Activated naive CD4-positive, alpha-beta T cell treated with anti-CD3 and anti-CD28 coated beads, Interleukin-2, amount 50 U/mL, for 72 hours (primary cell): ENCODE results near the gene GPR39. TPM values are rescaled to one million over a fixed set of nuclear protein-coding genes. Genes with fewer than 3 reads are reported as not detected.

Source experiments
- ATAC-seq, 2 donors: fragments of 150-1000 bp; cut with Tn5 transposase; 2 replicates each; pipeline ENCODE4 v1.10.0; 2021; ENCODE audit warnings: mild to moderate bottlenecking in 2 of 2, moderate library complexity in 2 of 2
- DNase-seq, 2 donors: peaks; one replicate each; pipeline ENCODE4 v3.0.0; 2021 to 2022; ENCODE audit warnings: low spot score in 2 of 2
- H3K27ac Mint-ChIP-seq, 2 donors: one replicate each; pipeline ENCODE4 v1.8.0; 2022; ENCODE audit warnings: mild to moderate bottlenecking in 2 of 2, mixed read lengths in 2 of 2
- H3K36me3 Mint-ChIP-seq, 2 donors: one replicate each; pipeline ENCODE4 v1.8.0; 2022; ENCODE audit warnings: mixed read lengths in 2 of 2
- H3K9me3 Mint-ChIP-seq, 2 donors: one replicate each; pipeline ENCODE4 v1.8.0; 2022; ENCODE audit warnings: mixed read lengths in 2 of 2
- total RNA-seq, 2 donors: library from RNA; stranded (reverse); gene quantifications; one replicate each; pipeline ENCODE4 v1.2.3, GENCODE V29; 2022

Gene GPR39
- total RNA-seq, 2 donors from 2014 or later: not detected

DNA sequence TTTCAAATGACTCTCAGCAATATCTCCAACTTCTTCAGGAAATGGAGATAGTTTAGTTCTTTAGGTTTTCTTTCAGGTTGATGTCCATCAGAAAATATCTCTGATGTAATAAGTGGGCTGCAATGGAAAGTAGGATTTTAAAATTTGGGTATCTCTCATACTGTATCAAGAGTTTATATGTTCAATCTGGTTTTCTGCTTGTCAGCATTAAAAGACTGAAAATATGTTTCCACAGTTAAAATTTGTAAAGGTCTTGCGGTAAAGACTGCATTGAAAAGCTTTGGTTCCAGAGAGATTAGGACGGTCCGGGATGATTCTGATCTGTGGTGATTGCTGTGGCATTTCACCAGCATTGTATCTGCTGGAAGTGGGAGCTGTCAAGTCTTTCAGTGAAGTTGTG, 170.2 kb downstream of the GPR39 start:
- H3K27ac Mint-ChIP-seq: no peak overlapping the region
- H3K9me3 Mint-ChIP-seq: peaks cover 4% of the 10 kb centered on the region in 2 donors
- no peak for DNase-seq
- ATAC-seq: no peak
- no peaks in the 10 kb centered on the region for H3K36me3 Mint-ChIP-seq

DNA sequence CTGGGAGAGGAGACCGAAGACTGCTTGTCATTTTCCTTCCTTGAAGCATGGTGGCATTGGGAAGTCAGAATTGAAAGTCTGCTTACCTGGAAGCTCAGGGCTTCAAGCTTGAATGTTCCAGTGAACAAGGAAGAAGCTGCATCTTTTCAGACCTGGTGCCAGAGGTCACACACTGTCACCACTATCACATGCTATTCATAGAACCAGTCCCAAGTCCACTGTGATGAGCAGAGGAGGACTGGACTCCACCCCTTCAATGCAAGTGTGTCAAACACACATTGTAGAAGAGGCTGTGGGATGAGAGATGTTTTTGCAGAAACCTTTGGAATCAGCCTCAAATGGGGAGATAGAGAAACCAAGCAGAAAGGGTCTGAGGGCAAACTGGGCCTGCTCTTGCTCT, 172.0 kb downstream of the GPR39 start:
- H3K36me3 Mint-ChIP-seq: no peaks in the 10 kb centered on the region
- ATAC-seq (no peak), DNase-seq (no peak)
- H3K9me3 Mint-ChIP-seq: peaks cover 9 to 11% of the 10 kb centered on the region in 2 donors
- H3K27ac Mint-ChIP-seq: no peak overlapping the region

DNA sequence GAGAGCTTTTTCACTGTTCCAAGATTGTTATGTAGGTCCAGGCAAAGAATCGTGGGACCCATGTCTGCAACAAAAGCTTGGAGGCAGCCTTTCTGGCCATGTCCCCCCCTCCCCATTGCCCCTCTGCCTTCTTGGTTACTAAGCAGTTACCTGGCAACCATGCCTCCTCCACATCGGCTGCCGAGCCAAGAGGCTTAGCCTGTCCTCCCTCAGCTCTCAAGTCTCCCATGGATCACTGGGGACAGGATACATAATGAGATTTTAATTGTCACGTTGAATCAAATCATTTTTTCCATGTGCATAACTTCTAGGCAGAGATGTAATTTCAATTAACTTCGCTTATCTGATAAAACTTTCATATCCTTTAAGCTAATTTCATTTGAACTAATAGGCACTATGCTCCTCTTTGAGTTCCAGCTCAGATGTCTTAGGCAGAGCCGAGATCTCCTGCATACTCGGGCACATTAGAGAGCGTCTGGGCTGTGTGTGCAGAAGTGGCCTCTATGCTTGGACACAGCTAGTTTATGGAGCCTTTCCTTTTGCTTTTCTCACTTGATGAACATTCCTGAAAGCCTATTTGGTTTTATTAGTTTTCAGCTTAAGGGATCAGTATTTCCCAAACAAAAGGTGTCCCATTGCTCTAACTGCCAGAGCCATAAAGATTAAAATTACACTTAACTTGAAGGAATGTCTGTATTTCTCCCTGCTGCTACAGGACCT, 172.7 kb downstream of the GPR39 start:
- peaks cover 9 to 13% of the 10 kb centered on the region in 2 donors for H3K9me3 Mint-ChIP-seq
- H3K36me3 Mint-ChIP-seq: no peaks in the 10 kb centered on the region
- DNase-seq (no peak), ATAC-seq (no peak)
- no peak overlapping the region for H3K27ac Mint-ChIP-seq

DNA sequence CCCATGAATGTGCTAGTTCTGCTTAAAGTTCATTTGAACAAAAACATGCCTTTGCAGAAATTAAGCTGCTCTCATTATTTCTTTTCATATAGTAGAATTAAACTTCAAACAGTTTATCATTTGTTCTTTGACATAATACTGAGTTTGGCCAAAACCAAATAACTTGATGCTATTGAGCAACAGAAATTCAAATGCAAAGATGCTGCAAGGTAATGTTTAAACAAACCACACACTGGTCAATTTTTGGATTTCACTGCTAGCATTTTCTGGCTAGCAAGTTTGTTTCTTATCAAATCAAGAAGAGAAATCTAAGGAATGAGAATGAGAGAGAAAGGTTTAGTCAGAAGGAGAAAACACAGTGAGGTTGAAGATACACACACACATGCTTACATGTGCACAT, 173.4 kb downstream of the GPR39 start:
- Mint-ChIP-seq H3K27ac (no peak overlapping the region), H3K9me3 (peaks cover 9 to 13% of the 10 kb centered on the region in 2 donors), H3K36me3 (no peaks in the 10 kb centered on the region)
- ATAC-seq: no peak
- DNase-seq: no peak

DNA sequence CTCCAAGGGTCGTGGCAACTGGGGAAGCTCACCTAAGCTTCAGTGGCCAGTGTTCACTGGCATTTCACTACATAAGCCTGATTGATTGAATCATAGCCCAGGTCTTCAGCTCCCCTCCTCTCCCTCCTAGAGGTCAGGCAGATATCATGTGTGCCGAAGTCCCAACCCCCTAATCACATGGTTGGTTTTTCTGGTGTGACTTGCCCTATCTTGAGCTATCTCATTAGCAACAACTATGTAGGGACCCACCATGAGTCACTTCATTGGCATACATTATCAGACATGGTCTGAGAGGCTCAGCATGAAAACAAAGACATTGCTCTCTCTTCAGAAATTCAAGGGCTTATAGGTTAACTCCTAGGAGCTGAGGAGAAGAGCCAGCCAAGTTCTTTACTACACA, 176.6 kb downstream of the GPR39 start:
- no peak for ATAC-seq
- no peak for DNase-seq
- Mint-ChIP-seq H3K36me3 (no peaks in the 10 kb centered on the region), H3K27ac (no peak overlapping the region), H3K9me3 (peaks cover 9 to 22% of the 10 kb centered on the region in 2 donors)

DNA sequence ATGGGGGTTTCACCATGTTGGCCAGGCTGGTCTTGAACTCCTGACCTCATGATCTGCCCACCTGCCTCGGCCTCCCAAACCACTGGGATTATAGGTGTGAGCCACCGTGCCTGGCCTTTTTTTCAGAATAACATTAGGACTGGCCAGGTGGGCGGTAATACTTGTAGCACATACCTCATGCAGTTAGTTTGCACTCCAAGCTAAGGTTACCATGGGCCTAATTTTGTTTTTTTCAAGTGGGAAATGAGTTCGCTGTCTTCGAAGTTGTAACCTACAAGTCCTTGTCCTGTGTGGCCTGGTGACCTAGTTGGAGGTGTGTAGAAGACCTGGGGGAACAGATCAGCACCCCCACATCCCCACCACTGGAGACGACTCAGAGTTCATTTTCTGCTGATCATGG, 178.6 kb downstream of the GPR39 start:
- no peak for ATAC-seq
- no peaks in the 10 kb centered on the region for H3K36me3 Mint-ChIP-seq
- no peak overlapping the region for H3K27ac Mint-ChIP-seq
- peaks cover 9 to 26% of the 10 kb centered on the region in 2 donors for H3K9me3 Mint-ChIP-seq
- DNase-seq: no peak

DNA sequence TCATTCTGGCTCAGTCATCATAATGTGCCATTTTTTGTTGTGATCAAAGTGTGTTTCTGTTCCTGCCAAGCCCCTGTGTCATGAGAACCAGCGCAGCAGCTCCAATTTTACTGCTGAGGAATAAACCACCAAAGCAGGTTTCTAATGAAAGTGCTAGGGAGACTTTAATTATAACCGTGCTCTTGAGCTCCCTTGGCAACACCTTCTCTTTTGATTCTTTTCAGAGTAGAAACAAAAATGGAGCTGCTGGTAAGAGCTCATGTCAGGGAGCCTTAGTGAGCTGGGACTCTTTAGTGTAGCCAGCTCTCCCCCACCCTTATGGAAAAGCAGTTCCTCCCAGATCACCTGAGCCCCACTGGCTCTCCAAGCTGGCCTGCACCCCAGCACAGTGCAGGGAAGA, 179.1 kb downstream of the GPR39 start:
- Mint-ChIP-seq H3K9me3 (peaks cover 5 to 26% of the 10 kb centered on the region in 2 donors), H3K36me3 (no peaks in the 10 kb centered on the region), H3K27ac (no peak overlapping the region)
- no peak for ATAC-seq
- DNase-seq: no peak

DNA sequence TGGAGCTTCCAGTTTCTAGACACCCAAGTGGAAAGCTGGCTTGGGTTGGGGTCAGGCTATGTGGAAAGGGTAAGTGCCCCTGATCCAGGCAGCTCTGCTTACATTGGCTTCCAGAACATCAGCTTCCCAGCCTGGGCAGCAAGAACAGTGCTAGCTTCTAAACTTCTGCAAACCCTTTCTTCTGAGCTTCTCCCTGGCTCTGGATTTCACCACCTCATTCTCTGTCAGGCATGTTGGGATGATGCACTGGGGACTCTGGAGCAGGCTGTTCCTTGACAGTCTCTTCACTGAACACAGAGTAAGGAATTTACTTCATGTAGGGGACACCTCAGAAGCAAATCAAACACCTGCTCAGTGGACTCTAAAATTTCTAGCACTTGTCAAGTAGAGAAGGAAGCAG, 180.6 kb downstream of the GPR39 start:
- Mint-ChIP-seq H3K9me3 (peaks cover under 1 to 18% of the 10 kb centered on the region in 2 donors), H3K27ac (no peak overlapping the region), H3K36me3 (no peaks in the 10 kb centered on the region)
- ATAC-seq (no peak), DNase-seq (no peak)

DNA sequence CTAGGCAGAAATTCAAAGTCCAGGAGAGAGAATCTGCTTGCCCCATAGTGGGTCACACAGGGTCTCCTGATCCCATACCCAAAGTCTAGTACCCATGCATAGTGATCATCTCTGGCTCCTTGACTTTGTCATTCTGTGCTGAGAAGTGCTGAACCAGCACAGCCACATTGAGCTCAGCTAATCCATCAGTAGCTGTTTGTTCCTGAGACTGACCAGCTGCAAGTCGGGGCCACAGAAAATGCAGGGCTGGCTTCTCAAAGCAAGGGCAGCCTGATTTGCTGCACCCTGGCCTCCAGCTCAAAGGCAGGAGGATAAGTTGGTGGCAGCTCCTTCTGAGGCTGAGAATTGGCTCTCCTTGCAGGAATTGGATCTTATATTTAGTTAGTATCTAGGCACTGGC, 181.2 kb downstream of the GPR39 start:
- DNase-seq (no peak), ATAC-seq (no peak)
- Mint-ChIP-seq H3K9me3 (peaks cover 0 to 15% of the 10 kb centered on the region in 2 donors), H3K36me3 (no peaks in the 10 kb centered on the region), H3K27ac (no peak overlapping the region)

DNA sequence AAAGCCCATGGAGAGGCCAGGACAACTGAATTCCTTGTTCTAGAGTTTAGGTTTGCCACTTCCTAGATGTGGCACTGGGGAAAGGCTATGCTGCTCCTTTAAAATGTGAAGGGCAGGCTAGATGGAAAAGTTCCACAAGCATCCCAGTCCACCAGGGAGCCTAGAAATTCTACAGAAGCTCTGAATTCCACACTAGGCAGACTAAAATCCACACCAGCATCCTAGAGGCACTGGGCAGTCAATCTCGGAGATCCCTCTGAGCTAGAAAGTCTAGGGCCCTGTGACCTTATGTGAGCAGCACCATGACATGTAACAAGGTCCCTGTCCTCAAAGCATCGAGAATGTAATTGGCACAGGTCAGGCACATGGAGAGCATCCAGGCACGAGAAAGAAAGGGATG, 181.9 kb downstream of the GPR39 start:
- Mint-ChIP-seq H3K9me3 (peaks cover 0 to 15% of the 10 kb centered on the region in 2 donors), H3K36me3 (no peaks in the 10 kb centered on the region), H3K27ac (no peak overlapping the region)
- no peak for DNase-seq
- ATAC-seq: no peak

DNA sequence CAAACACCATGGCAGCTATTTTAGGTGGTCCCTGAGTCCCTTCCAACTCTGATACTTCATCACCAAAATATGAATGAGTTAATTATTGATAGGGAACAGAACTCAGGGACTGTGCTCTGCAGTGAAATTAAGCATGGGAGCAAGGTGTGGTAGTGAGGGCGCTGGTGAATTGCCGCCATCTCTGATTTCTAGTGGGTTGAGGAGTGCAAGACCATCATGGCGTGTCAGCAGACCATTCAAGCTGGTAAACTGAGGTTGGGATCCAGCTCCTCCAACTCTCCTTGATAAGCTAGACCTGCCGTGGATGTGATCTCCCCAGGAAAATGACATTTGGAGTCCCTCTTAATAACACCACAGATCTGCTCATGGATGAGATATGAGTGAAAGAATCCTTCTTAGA, 183.0 kb downstream of the GPR39 start:
- H3K9me3 Mint-ChIP-seq: peaks cover 0 to 17% of the 10 kb centered on the region in 2 donors
- H3K36me3 Mint-ChIP-seq: no peaks in the 10 kb centered on the region
- DNase-seq: no peak
- no peak overlapping the region for H3K27ac Mint-ChIP-seq
- no peak for ATAC-seq

DNA sequence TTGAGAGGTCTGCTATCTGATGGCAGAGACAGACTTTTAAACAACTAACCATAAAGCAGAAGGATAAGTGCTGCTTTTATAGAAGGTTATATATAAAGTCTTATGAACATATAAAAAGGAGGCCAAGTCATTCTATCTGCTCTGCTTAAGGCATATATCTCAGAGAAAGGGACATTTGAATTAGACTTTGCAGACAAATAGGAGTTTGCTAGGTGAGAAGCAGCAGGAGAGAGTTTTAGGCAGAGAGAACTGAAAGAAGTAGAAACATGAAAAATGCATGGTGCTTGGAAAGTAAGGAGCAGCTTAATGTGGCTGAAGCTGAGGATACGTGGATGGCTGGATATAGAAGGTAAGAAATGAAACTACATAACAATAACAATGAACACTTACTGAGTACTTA, 188.0 kb downstream of the GPR39 start:
- ATAC-seq (no peak), DNase-seq (no peak)
- Mint-ChIP-seq H3K27ac (no peak overlapping the region), H3K36me3 (no peaks in the 10 kb centered on the region), H3K9me3 (peaks cover 0 to 12% of the 10 kb centered on the region in 2 donors)

DNA sequence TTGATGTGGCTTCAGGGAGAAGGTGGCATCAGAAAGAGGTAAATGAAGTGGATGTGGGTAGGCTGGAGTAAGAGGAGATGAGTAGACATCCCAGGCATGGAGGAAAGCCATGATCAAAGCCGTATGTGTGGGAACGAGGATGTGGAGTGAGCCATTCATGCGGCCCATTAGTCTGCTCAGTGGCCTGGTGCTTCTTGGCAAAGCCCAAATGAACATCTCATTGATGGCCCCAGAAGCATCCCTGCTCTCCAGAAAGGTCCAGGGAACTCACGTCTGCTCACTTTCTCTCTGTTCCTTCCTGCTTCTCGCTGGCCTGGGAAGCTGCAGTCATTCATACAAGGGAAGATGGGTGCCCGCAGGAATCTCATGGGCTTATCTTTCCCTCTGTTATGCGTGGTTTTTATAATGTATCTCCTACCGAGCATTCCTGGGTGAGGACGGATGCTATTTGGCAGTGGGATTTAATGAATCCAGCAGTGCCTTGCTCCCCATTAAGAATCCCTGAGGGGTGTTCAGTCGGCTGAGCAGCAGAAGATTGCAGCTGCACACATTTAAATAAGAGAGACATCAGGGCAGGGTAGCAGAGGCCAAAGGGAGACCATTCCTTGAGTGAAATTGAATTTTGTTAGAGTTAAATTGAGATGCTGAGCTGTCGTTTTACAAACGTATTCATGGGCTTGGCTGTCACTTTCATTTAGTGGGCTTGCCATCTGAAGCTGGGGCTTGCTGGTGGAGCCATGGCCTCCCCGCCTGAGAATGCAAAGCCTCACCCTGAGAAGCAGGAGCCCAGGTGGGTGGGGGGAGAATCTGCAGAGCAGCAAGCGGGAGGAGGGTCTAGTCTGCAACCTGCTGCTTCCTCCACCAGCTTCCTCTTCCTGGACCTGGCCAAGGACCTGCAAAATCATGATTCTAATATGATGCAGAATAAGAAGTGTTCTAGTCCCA, 188.9 kb downstream of the GPR39 start:
- no peak overlapping the region for H3K27ac Mint-ChIP-seq
- H3K36me3 Mint-ChIP-seq: no peaks in the 10 kb centered on the region
- peaks cover 0 to 12% of the 10 kb centered on the region in 2 donors for H3K9me3 Mint-ChIP-seq
- no peak for ATAC-seq
- DNase-seq: no peak

DNA sequence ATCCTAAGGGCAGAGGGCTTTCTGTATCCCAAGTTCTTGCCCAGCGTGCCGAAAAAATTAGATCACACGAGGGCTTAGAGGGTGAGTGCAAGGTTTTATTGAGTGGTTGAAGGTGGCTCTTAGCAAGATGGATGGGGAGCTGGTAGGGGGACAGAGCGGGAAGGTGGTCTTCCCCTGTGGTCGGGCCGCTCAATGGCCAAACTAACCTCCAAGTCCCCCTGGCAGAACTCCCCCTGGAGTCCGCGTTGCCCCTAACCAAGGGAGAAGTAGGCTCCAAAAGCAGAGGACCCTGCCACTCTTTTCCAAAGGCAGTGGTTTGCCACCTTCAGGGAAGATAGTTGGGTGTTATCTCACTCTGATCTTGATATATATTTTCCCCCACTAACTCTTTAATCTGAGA, 190.0 kb downstream of the GPR39 start:
- ATAC-seq (no peak), DNase-seq (no peak)
- no peak overlapping the region for H3K27ac Mint-ChIP-seq
- no peaks in the 10 kb centered on the region for H3K36me3 Mint-ChIP-seq
- peaks cover 0 to 12% of the 10 kb centered on the region in 2 donors for H3K9me3 Mint-ChIP-seq

DNA sequence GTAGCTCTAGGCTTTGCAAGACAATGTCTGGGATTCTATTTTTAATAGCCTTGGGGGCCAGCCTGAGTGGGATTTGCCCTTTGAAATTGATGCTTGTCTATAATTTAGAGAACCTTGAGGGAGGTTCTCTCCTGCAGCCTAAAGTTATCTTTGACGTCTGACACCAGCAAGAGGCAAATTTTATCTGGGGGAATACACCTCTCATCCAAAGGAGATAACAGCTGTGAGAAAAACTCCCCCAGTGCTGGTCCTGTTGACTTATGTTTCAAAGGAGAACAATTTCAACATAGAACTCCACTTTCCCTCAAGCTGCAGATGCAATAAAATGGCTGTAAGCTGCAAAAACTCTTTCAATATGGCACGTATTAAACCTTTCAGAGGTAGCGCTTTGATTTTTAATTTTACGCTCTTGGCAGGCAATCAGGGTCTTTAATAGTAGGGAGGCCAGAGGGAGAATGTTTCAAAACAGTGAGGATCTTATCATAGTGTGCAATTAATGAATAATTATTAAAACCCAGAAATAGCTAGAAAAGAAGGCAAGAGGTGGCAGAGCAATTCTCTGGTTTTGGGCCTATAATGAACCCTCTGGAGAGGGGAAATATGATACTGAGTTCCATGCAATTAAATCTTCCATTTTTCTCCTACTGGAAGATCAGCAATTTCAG, 191.0 kb downstream of the GPR39 start:
- H3K36me3 Mint-ChIP-seq: no peaks in the 10 kb centered on the region
- H3K27ac Mint-ChIP-seq: no peak overlapping the region
- H3K9me3 Mint-ChIP-seq: peaks cover 0 to 16% of the 10 kb centered on the region in 2 donors
- DNase-seq (no peak), ATAC-seq (no peak)

DNA sequence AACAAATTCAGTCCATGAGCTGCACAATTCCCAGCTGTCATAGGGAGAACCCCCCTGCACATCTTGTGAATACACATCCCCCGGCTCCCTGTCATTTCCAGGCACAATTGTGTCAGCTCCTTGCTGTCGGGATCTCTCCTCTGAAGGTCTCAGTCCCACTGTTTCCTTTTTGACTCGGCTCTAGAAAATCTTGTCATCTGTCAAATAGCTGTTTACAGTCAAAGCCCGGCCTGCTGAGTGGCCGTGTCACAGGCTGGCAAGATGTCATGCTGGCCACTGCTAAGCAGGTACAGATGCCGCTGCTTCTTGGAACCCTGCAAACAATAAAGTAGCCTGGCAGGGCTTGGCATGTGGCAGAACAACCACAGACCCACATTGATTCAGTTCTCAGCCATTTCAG, 191.7 kb downstream of the GPR39 start:
- Mint-ChIP-seq H3K36me3 (no peaks in the 10 kb centered on the region), H3K9me3 (peaks cover 0 to 17% of the 10 kb centered on the region in 2 donors), H3K27ac (no peak overlapping the region)
- DNase-seq: no peak
- no peak for ATAC-seq
